ENCODE data around the gene CNN3. TPM values are rescaled to one million over a fixed set of nuclear protein-coding genes. Genes with fewer than 3 reads are reported as not detected.

The CNN3 gene
- total RNA-seq, 4 donors from 2014 or later: 307 to 344 (median 329) TPM

DNA sequence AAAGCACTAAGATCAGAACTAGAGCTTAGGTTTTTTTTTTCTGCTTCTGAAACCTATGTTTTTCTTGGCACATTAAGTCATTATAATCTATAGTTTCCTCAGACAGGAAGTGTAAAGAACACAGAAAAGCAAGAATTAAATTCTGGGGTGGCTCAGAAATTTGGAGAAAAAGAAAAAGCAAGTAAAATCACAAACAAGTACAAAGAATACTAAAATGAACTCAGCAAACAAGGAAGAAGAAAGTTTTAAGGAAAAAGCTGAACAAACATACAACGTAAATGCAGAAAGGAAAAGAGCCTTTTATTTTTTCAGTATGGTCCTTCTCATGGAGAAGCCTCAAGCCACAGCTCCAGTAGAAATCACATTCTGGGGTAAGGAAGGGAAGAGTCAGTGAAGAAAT is 8.6 kb upstream of the CNN3 start:
- H3K36me3 ChIP-seq: peaks cover 0 to 19% (median 0%) of the 10 kb centered on the region in 3 donors
- H3K4me3 ChIP-seq: no peak overlapping the region
- DNase-seq (ENCODE audit: low spot score in 2 of 2): no peak
- H3K27me3 ChIP-seq: no peaks in the 10 kb centered on the region
- 19 to 26% methylated on average over 1 of the region's 1 CpG for WGBS, 2 donors
- peak overlapping the region in 3 of 4 donors; percentile 43 to 79 (median 67) for H3K27ac ChIP-seq
- no peaks in the 10 kb centered on the region for H3K9me3 ChIP-seq
- TF ChIP-seq EP300 (IDR thresholded peaks at IDR 0.05) (no peak), POLR2A (IDR thresholded peaks at IDR 0.05) (no peak), CTCF (IDR thresholded peaks at IDR 0.05) (no peak)
- H3K4me1 ChIP-seq: peaks cover 0 to 60% (median 9%) of the 10 kb centered on the region in 4 donors

DNA sequence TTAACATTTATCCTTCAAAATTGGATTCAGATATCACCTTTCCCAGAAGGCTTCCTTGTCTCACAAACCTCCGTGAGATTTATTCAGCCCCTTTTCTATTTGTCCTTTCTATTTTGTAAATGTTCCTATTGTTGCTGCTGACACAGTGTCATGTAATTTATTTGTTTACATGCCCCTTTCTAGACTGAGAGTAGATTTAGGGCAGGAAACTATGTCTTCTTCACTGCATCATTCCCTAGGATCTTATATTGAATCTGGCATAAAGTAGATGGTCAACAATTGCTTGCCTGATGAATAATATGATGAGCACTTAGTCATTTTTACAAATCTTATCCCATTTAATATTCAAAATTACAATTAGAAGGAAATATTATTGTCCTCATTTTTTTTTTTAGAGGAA is 8.1 kb upstream of the CNN3 start:
- 45 to 71% methylated on average over 1 of the region's 1 CpG for WGBS, 2 donors

DNA sequence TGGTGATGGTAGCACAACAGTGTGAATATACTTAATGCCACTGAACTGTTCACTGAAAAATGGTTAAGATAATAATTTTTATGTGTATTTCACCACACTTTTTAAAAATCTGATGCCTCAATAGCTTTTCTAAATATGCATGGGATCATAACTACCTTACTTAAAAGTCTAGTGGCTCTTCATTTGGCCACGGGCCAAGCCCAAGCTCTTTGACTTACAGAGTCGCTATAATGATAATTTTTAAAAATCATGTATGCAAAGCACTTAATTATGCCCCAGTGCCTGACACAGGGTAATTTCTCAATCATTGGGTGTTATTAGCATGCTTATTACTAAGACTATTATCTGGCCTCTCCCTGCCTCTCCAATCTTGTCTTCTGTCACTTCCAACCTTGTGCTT is 7.6 kb upstream of the CNN3 start:
- H3K27ac ChIP-seq: peak overlapping the region in 1 of 4 donors; percentile 67
- peaks cover 0 to 64% (median 13%) of the 10 kb centered on the region in 4 donors for H3K4me1 ChIP-seq
- TF ChIP-seq CTCF (IDR thresholded peaks at IDR 0.05) (no peak), EP300 (IDR thresholded peaks at IDR 0.05) (no peak), POLR2A (IDR thresholded peaks at IDR 0.05) (no peak)
- H3K27me3 ChIP-seq: no peaks in the 10 kb centered on the region
- DNase-seq (ENCODE audit: low spot score in 2 of 2): no peak
- H3K36me3 ChIP-seq: peaks cover 0 to 19% (median 0%) of the 10 kb centered on the region in 3 donors
- no peaks in the 10 kb centered on the region for H3K9me3 ChIP-seq
- no peak overlapping the region for H3K4me3 ChIP-seq
- WGBS, 2 donors: 83 to 88% methylated on average over 2 of the region's 2 CpGs

More for the DNA sequence above, 8.1 kb upstream of the CNN3 start:
- H3K36me3 ChIP-seq: peaks cover 0 to 19% (median 0%) of the 10 kb centered on the region in 3 donors
- H3K4me1 ChIP-seq: peaks cover 0 to 62% (median 11%) of the 10 kb centered on the region in 4 donors
- no peaks in the 10 kb centered on the region for H3K9me3 ChIP-seq
- TF ChIP-seq POLR2A (IDR thresholded peaks at IDR 0.05): no peak
- no peak for TF ChIP-seq EP300 (IDR thresholded peaks at IDR 0.05)
- TF ChIP-seq CTCF (IDR thresholded peaks at IDR 0.05): no peak
- no peaks in the 10 kb centered on the region for H3K27me3 ChIP-seq
- peak overlapping the region in 1 of 4 donors; percentile 67 for H3K27ac ChIP-seq
- DNase-seq (ENCODE audit: low spot score in 2 of 2): no peak
- H3K4me3 ChIP-seq: no peak overlapping the region

GRCh38 chr1:94931254-94931841 is 4.4 kb upstream of the CNN3 start:
- peaks cover 0 to 19% (median 0%) of the 10 kb centered on the region in 3 donors for H3K36me3 ChIP-seq
- no peak for TF ChIP-seq EP300 (IDR thresholded peaks at IDR 0.05)
- no peak for TF ChIP-seq CTCF (IDR thresholded peaks at IDR 0.05)
- TF ChIP-seq POLR2A (IDR thresholded peaks at IDR 0.05): no peak
- DNase-seq (ENCODE audit: low spot score in 2 of 2): no peak
- no peaks in the 10 kb centered on the region for H3K9me3 ChIP-seq
- H3K27me3 ChIP-seq: no peaks in the 10 kb centered on the region
- H3K4me1 ChIP-seq: peaks cover 0 to 55% (median 7%) of the 10 kb centered on the region in 4 donors
- WGBS, 2 donors: 92 to 94% methylated on average over 7 of the region's 7 CpGs
- no peak overlapping the region for H3K4me3 ChIP-seq
- H3K27ac ChIP-seq: peak overlapping the region in 1 of 4 donors; percentile 29

DNA sequence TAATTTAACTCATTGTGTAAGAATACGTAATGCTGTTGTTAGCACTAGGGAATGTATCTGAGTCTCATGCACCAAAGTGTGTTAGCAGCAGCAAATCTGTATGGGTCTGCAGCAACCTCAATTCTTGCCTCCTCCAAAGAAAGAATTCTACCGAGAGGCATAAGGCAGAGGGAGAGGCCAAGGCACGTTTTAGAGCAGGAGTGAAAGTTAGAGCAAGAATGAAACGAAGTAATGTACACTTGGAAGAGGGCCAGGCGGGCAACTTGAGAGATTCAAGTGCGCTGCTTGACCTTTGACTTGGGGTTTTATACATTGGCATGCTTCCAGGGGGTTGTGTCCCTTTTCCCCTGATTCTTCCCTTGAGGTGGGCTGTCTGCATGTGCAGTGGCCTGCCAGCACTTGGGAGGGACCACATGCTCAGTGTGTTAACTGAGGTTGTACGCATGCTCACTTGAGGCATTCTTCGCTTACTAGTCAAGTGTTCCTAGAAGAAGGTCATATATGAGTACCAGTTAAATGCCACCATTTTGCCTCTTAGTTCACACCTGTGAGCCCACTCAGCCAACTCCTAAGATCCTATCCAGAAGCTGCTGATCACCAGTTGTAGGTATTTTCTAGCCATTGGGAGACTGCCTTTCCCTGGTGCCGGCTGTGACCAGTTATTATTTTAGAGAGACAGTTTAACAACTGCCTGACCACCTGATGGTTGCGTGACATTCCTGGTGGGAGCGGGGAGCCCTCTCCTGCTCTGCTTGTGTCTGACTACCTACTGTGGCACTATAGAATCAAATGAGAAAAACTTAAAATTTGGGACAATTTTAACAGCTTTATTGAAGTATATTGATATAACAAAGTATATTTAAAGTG is 2.7 kb upstream of the CNN3 start:
- peaks cover 0 to 19% (median 0%) of the 10 kb centered on the region in 3 donors for H3K36me3 ChIP-seq
- WGBS, 2 donors: 52 to 55% methylated on average over 11 of the region's 11 CpGs
- no peaks in the 10 kb centered on the region for H3K27me3 ChIP-seq
- peak overlapping the region; percentile 31 to 99 (median 98) for H3K27ac ChIP-seq
- no peak for TF ChIP-seq POLR2A (IDR thresholded peaks at IDR 0.05)
- no peak for TF ChIP-seq CTCF (IDR thresholded peaks at IDR 0.05)
- TF ChIP-seq EP300 (IDR thresholded peaks at IDR 0.05): no peak
- H3K4me1 ChIP-seq: peaks cover 0 to 41% (median 7%) of the 10 kb centered on the region in 4 donors
- peak overlapping the region in 3 of 4 donors; percentile 58 to 95 (median 75) for H3K4me3 ChIP-seq
- no peak for DNase-seq (ENCODE audit: low spot score in 2 of 2)
- no peaks in the 10 kb centered on the region for H3K9me3 ChIP-seq

Data from tibial nerve (tissue), 4 donors.